ENCODE measurements around the gene ESF1.
A peak's percentile ranks its signal among the peaks of the same experiment; 100 is the strongest.

The ESF1 gene, protein sequence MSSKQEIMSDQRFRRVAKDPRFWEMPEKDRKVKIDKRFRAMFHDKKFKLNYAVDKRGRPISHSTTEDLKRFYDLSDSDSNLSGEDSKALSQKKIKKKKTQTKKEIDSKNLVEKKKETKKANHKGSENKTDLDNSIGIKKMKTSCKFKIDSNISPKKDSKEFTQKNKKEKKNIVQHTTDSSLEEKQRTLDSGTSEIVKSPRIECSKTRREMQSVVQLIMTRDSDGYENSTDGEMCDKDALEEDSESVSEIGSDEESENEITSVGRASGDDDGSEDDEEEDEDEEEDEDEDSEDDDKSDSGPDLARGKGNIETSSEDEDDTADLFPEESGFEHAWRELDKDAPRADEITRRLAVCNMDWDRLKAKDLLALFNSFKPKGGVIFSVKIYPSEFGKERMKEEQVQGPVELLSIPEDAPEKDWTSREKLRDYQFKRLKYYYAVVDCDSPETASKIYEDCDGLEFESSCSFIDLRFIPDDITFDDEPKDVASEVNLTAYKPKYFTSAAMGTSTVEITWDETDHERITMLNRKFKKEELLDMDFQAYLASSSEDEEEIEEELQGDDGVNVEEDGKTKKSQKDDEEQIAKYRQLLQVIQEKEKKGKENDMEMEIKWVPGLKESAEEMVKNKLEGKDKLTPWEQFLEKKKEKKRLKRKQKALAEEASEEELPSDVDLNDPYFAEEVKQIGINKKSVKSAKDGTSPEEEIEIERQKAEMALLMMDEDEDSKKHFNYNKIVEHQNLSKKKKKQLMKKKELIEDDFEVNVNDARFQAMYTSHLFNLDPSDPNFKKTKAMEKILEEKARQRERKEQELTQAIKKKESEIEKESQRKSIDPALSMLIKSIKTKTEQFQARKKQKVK

DNA sequence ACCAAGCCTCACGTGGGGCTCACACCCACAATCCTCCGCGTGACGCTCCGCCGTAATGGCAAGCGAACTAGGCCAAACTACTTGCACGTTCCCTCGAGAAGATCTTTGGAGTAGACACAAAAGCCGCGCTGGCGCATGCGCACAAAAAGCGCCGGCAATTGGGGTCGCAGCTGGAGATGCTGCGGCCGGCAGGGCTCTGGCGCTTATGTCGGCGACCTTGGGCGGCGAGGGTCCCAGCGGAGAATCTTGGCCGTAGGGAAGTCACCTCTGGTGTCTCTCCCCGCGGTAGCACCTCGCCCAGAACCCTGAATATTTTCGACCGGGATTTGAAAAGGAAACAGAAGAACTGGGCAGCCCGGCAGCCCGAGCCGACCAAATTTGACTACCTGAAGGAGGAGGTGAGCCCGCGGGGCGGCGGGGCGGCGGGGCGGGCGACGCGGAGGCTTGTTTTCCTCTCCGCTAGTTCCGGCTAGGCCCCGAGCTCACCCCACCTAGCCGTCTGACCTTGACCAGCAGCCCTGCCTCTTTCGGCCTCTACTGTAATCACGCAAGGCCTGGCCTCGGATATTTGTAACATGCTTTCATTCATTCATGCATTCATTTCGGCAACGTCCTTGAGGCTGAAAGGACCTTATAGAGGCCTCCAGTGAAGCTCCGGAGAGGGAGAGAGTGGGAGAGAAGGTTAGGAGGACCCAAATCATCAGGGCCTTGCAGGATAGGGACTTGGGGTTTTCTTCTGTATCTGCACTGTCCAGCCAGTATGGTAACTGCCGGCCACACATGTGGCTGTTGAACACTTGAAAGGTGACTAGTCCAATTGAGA lies at the start of gene ESF1, which contains the start of gene NDUFAF5:
Gene ESF1, minus strand, starts transcription at position 27 of the 823 bp plus-strand sequence. CDS start 1,779 bp downstream, outside the sequence.
Gene NDUFAF5, plus strand, starts transcription at position 136 of the 823 bp plus-strand sequence. Its CDS starts 41 bp downstream, at position 177.
- DNase-seq (ENCODE audit: low read depth in 3 of 3) = peak; percentile 78 to 90 (median 89)

DNA sequence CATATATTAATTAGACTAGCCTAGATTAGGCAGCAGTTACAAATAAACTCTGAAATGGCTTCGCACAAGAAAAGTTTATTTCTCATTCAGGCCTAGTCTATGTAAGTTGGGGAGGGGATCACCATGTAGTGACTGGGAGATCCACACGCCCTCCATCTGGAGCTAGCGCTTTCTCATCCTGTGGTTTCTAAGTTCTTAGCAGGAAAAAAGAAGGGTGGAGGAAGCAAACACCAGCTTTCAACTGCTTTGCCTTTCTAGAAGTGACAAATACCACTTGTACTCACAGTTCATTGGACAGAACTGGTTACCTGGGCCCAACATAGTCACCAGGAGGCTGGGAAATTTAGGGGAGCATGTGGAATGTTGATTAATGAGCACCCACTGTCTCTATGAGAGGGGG lies 46.8 kb upstream of the ESF1 start:
- no peak for DNase-seq (ENCODE audit: low read depth in 3 of 3)

DNA sequence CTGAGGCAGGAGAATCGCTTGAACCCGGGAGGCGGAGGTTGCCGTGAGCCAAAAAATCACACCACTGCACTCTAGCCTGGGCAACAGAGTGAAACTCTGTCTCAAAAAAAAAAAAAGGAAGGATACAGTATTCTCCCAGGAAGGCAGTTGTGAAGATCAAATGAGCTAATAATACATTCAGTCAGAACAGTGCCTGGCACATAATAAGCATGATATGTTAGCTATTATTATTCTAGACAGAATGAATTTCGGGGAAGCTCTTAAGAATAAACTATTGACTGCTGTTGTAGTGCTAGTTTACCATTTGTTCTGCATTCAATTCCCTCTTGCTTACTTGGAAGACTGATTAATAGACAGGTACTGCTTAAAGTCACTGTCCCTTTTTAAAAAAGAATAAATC lies 40.7 kb upstream of the ESF1 start:
- no peak for DNase-seq (ENCODE audit: low read depth in 3 of 3)

DNA sequence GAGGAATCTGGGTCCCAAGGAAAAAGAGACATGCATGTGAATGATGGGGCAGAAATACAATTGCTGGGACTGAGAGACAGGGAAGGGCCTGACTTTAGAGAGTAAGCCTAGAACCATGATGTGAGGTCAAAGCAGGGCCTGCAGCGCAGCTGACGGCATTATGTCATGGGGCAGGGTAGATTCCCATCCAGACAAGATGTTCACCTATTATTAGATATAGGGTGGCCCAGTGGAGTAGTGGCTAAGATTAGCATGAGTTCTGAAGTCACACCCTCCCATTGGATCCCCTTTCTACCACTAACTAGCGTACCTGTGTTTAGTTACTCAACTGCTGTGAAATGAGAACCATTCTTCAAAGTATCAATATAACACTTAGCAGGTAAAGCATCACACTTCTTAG lies 39.7 kb upstream of the ESF1 start:
- no peak for DNase-seq (ENCODE audit: low read depth in 3 of 3)

DNA sequence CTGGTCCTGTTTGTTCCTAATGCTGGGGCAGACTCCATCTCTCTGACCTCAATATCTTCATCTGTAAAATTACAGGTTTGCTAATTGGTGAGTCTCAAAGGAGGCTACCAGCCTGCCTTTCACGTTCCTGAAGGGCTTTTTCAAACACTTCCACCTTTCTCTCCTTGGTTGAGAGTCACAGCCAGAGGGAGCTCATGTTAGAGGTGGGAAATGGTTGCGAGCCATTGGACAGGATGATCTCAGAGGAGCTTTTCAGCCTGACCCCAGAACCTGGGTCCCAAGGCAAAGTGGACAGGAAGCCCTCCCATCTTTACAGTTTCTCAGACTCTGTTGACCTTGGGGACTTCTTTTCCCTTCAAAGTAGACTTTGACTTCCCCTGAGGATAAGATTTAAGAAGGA lies 37.7 kb upstream of the ESF1 start:
- no peak for DNase-seq (ENCODE audit: low read depth in 3 of 3)

DNA sequence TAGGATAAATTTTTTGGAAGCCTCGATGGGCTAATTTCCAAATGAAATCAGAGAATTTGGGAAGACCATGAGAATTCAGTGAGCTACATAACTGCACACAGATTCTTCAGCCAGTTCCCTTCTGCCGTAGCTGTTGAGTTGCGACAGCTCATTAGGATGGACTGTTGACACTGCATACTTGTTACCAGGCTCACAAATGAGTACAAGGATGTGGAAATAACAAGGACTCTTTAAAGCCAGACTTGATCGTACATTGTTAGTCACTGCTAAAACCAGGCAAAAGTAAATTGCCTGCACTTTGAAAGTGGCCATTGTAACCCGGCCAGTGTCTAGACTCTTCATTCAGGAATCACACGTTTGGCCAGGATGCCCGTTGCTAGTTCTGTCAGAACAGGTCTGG lies 37.2 kb upstream of the ESF1 start:
- DNase-seq (ENCODE audit: low read depth in 3 of 3) = no peak

DNA sequence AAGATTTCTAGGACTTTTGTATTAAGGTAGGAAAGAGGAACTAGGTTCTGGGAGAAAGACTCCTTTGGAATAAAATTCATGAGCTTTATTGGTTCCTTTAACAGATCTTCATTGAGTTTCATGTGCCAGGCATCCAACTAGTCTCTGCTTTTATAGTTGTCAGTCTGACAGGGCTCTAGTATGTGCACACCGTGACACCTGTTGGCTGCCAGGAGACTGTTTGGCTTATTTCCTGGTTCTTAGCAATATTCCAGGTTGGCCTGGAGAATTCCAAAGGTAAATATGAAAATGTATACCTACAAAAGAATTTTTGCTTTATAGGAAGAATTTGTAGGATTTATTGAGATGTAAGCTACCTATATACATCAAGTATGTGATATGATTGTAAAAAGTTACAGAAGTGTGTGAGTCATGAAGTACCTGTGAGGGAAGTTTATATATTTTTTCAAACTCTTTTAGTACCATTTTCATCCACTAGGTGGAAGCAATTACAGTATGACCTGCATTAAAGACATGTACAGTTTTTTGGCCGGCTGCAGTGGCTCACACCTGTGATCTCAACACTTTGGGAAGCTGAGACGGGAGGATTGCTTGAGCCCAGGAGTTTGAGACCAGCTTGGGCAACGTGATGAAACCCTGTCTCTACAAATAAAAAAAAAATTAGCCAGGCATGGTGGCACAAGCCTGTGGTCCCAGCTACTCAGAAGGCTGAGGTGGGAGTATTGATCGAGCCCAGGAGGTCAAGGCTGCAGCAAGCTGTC lies 35.3 kb upstream of the ESF1 start:
- no peak for DNase-seq (ENCODE audit: low read depth in 3 of 3)

DNA sequence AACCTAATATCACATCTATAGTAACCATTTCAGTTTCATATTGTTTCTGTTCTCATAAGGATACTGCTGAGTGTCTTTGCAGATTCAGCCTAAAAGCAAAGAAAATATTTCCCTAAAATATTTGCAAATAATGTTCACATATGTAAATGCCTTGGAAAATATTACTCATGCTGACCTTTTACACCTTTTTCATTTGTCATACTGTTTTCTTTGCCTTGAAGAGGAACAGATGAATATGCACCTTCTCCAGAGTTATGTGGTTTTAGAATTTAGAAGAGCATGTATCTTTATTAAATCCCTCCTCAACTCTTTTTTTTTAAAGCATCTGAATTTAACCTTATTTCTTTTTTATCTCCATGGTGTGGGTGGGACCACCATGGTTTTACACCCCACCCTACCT lies 32.6 kb upstream of the ESF1 start:
- no peak for DNase-seq (ENCODE audit: low read depth in 3 of 3)

DNA sequence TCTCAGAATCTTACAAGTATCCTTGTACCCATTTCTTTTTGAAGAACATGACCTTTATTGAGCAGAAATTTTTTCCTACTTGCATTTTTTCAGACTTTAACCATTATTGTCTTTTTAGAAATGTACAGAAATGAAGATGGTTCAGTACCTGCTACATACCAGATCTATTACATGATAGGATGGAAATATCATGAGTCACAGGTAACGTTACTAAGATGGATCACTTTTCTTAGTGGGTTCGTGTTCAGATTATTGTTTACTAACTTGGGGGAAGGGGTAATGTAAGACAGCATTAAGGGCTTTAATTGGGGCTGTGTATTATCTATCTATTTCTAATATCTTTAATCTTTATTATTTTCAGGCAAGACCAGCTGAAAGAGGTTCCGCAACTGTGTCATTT lies 32.0 kb upstream of the ESF1 start:
- no peak for DNase-seq (ENCODE audit: low read depth in 3 of 3)

DNA sequence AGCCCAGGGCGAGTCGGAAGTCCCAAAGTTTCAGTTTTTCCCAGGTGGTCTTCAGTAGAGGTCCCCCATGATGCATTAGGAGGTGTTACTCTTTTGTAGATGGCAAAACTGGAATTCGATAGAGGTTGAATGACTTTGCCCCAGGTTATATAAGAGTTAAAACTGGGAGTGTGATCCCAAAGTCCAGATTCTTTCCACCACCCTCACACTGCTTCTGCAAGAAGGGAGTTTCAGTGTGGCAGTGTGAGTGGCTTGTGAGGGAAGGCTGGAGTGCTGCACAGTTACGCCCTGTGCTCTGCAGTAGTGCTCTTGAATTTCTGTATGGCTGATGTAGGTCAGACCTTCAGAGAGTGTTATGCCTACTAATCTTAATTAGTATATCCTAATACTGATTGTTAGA lies 30.0 kb upstream of the ESF1 start:
- DNase-seq (ENCODE audit: low read depth in 3 of 3) = no peak

DNA sequence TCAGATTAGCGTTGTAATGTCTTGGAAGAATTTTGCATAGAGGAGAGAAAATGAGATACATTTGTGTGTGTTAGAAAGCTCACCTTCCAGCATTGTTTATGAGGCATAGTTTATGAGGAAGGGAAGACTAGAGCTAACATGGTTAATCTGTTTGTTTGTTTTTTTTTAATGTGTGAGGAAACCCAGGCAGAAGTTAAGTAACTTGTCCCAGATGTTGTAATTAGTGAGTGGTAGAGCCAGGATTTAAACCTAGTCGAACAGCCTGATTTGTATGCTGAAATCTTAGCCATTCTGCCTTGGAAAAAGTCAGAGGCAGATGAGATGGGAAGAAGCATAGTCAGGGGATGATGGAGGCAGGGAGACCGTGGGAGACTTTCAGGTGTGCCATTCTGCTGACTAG lies 29.2 kb upstream of the ESF1 start:
- no peak for DNase-seq (ENCODE audit: low read depth in 3 of 3)

DNA sequence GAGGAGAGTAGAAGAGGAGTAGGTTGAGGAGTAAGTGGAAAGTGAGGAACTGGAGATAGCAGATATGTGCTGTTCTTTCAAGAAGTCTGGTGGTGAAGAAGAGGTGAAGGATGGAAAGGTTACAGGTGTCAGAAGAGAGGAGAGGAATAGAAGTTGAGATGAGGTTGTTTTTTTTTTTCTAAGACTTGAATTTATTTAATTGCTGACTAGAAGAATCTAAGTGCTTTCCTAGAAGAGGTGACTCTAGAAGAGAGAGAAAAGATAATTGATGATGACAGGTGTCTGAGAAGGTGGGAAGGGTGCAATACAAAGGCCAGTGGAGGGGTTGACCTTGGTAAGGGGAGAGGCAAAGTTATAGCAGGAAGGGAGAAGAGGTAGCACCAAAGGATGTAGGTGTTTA lies 25.7 kb upstream of the ESF1 start:
- no peak for DNase-seq (ENCODE audit: low read depth in 3 of 3)

DNA sequence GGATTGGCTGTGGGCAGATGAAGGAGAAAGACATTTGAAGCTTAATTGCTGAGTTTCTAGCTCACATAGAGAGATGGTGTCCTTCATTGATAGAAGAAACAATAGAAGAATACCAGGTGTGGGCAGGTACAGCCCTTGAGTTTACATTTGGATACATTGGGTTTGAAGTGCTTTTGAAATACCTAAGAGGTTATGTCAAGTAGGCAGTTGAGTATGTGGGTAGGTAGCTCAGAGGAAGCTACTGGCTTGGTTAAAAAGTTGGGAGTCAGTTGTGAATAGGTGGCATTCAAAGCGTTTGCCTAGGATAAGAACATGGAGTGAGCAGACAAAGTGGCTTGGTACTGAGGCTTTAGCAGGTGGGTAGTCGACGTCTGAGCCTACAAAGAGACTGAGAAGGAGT lies 25.1 kb upstream of the ESF1 start:
- DNase-seq (ENCODE audit: low read depth in 3 of 3) = no peak

DNA sequence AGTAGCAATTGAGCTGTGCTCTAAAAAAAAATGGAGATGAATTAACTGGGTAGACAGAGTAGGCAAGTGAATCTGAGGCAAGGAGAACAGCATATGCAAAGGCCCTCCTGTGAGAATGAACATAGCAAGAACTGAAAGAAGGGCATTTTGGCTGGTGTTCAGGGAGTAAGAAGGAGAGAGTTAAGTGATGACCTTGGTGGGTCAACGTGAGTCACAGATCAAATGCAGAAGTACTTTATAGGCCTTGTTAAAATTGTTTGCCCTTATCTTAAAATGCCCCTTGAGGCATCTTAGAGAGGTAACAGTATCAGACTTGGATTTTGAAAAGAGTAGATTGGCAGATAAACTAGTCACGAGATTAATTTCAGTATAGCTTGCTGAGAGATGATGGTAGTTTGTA lies 24.7 kb upstream of the ESF1 start:
- no peak for DNase-seq (ENCODE audit: low read depth in 3 of 3)

DNA sequence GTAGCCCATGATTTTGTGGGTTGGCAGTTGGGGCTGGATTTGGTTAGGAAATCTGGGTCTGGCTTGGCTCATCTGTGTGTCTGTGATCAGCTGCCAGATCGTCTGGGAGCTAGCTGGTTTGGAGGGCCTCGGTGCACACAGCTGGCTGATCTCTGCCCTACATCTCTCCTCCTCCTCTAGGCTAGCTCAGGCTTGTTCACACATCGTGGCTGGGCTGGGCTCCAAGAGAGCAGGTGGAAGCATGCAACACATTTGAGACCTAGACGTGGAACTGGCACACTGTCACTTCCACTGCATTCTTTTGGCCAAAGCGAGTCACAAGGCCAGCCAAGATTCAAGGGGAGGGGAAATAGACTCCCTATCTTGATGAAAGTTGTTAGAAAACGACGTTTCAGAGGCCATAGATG lies 16.0 kb upstream of the ESF1 start:
- no peak for DNase-seq (ENCODE audit: low read depth in 3 of 3)

DNA sequence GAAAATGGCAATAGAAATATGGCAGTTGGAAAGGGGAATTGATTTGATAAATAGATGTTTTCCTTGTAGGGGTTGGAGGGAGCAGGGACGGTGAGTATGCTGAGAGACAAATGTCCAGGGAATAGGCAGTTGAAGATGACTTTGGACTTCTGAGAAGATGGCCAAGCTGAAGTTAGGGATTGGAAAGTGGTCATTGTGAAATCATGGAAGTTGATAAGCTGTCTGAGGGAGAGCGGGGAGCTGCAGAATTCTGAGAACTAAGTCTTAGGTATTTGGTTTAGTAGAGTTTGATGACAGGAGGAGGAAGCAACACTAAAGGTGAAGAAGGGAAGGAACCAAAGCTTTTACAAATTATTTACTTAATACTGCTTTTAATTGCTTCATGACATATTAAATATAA lies 15.3 kb upstream of the ESF1 start:
- DNase-seq (ENCODE audit: low read depth in 3 of 3) = no peak

DNA sequence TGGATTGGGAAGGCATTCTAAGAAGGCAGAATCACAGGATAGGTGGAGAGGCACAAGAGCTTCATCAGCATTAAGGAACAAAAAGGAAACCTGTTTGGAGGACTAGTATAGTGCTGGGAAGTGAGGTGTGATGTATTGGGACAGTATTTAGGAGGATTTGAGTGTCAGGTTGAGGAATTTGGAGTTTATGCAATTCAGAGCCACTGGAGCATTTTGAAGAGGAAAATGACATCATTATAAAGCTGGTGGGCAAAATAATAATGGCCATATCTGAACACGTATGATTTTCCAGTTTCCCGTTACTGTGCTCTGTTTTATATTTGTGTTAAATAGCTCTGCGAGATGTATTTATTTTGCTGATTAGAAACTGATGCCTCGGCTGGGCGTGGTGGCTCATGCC lies 14.3 kb upstream of the ESF1 start:
- DNase-seq (ENCODE audit: low read depth in 3 of 3) = no peak

DNA sequence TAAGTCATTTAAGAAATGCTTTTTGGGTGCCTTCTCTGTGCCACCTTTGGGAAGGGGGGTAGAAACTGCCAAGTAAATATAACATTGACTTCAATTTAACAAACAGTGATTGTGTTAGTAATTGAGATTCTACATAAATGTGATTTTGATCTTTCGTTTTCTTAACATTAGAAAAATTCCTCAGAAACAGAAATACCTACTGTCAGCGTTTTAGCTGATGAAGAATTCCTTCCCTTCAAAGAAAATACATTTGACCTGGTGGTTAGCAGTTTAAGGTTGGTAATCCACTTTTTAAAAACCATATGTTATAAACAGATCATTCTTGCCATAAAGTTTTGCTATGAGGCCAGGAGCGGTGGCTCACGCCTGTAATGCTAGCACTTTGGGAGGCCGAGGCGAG lies 9.9 kb upstream of the ESF1 start:
- no peak for DNase-seq (ENCODE audit: low read depth in 3 of 3)

DNA sequence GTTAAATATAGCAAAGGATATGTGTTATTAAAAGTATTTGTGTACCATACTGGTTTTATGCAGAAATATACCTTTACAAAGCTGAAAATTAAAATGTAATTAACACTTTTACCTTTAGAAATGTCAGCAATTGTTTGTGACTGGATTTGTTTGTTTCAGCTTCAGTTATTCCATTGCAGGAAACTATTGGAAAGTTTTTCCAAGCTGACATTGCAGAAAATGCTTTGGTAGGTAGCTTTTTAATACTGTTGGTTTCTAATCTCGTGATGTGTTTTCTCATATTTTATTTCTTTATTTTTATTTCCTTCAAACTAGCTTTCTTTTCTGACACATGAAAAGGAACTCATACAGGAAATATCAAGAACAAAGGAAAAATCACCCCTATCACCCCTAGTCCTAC lies 8.3 kb upstream of the ESF1 start:
- DNase-seq (ENCODE audit: low read depth in 3 of 3) = no peak

DNA sequence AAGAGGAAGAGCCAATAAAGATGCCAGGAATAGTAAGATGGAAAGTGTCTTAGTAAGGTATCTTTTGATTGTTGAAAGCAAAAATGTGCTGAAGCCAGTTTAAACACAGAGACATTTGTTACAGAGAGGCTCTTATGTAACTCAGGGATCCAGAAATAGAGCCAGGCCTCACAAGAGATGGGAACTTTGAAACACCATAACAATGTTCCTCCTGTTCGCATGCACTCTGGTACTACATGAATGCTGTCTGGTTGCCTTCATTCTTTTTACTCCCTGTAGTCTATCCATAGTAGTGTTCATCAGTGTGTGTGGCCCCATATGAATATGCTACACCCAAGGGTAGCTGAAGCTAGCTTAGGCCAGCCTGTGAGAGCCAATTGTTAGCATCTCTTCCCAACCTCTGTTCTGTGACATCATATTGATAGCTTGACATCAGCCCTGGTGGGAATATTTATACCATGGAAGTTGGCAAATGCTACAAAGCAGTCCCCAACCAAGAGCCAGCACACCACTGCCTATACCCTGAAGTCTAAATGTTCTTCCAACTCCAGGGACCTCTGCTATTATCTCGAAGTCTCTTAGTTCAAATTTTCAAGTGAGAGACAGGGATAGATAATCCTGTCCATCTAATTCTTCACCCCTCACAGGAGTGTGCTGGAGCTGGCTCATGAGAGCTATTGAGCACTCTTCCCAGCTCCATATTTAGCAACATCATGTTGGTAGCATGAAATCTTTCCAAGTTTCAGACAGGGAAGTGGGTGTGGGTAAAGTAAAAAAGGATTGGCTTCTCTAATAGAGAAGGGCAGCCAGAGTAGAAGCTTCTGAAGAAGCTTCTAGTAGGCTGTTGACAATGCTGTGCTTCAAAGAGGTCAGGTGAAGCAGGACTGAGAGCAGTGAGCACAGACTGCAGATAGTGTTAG lies 7.1 kb upstream of the ESF1 start:
- no peak for DNase-seq (ENCODE audit: low read depth in 3 of 3)
